ENCODE results near the gene SPINK4.

The SPINK4 gene

GRCh38 chr9:33264473-33265177 lies 24.7 kb downstream of the SPINK4 start, which contains the start of the genes BAG1 and CHMP5:
Gene BAG1, minus strand, starts transcription at chr9:33264708.
Gene CHMP5, plus strand, starts transcription at chr9:33265049. Its CDS starts 30 bp downstream, at chr9:33265079.
- ATAC-seq (peak; percentile 89), DNase-seq (peak; percentile 99)
- Mint-ChIP-seq H3K27me3 (no peaks in the 10 kb centered on the region), H3K9me3 (no peaks in the 10 kb centered on the region), H3K27ac (peak within 1 kb of the TSS; percentile 98 to 99), H3K4me1 (peaks cover 59% of the 10 kb centered on the region), H3K4me3 (peak within 1 kb of the TSS; percentile 87 to 95)

- Mint-ChIP-seq H3K4me1 (peaks cover 52% of the 10 kb centered on the region), H3K27ac (peak overlapping the region; percentile 98 to 99), H3K27me3 (no peaks in the 10 kb centered on the region), H3K9me3 (no peaks in the 10 kb centered on the region), H3K4me3 (peak overlapping the region; percentile 87 to 95)
- ATAC-seq (no peak), DNase-seq (no peak)
Measured at GRCh38 chr9:33265211-33265865, 25.4 kb downstream of the SPINK4 start.

- ATAC-seq (no peak), DNase-seq (no peak)
- no peaks in the 10 kb centered on the region for H3K9me3 Mint-ChIP-seq
- H3K4me3 Mint-ChIP-seq: peak overlapping the region in 1 of 2 donors; percentile 95
- no peaks in the 10 kb centered on the region for H3K27me3 Mint-ChIP-seq
- peaks cover 44% of the 10 kb centered on the region for H3K4me1 Mint-ChIP-seq
- peak overlapping the region in 1 of 2 donors; percentile 2 for H3K27ac Mint-ChIP-seq
Measured at GRCh38 chr9:33267151-33267767, 27.3 kb downstream of the SPINK4 start.

GRCh38 chr9:33270146-33270545 lies 30.2 kb downstream of the SPINK4 start:
- DNase-seq: no peak
- Mint-ChIP-seq H3K27me3 (no peaks in the 10 kb centered on the region), H3K9me3 (no peaks in the 10 kb centered on the region), H3K4me3 (no peak overlapping the region), H3K4me1 (peaks cover 44% of the 10 kb centered on the region), H3K27ac (no peak overlapping the region)
- ATAC-seq: no peak

- peak overlapping the region in 1 of 2 donors; percentile 67 for H3K27ac Mint-ChIP-seq
- no peak overlapping the region for H3K4me3 Mint-ChIP-seq
- DNase-seq: no peak
- H3K4me1 Mint-ChIP-seq: peaks cover 27% of the 10 kb centered on the region
- ATAC-seq: no peak
- no peaks in the 10 kb centered on the region for H3K27me3 Mint-ChIP-seq
- H3K9me3 Mint-ChIP-seq: no peaks in the 10 kb centered on the region
Measured at GRCh38 chr9:33272061-33272460, 32.1 kb downstream of the SPINK4 start.

- H3K4me3 Mint-ChIP-seq: no peak overlapping the region
- no peaks in the 10 kb centered on the region for H3K9me3 Mint-ChIP-seq
- DNase-seq (no peak), ATAC-seq (no peak)
- H3K27ac Mint-ChIP-seq: no peak overlapping the region
- H3K27me3 Mint-ChIP-seq: no peaks in the 10 kb centered on the region
- H3K4me1 Mint-ChIP-seq: peaks cover 26% of the 10 kb centered on the region
Measured at GRCh38 chr9:33273266-33273971, 33.5 kb downstream of the SPINK4 start.

GRCh38 chr9:33273972-33274328 lies 34.0 kb downstream of the SPINK4 start:
- Mint-ChIP-seq H3K4me3 (no peak overlapping the region), H3K9me3 (no peaks in the 10 kb centered on the region), H3K27me3 (no peaks in the 10 kb centered on the region), H3K27ac (no peak overlapping the region), H3K4me1 (peaks cover 26% of the 10 kb centered on the region)
- no peak for DNase-seq
- no peak for ATAC-seq

- Mint-ChIP-seq H3K4me1 (peaks cover 23% of the 10 kb centered on the region), H3K27ac (no peak overlapping the region), H3K9me3 (no peaks in the 10 kb centered on the region), H3K27me3 (no peaks in the 10 kb centered on the region), H3K4me3 (no peak overlapping the region)
- no peak for ATAC-seq
- DNase-seq: no peak
Measured at GRCh38 chr9:33277484-33277883, 37.5 kb downstream of the SPINK4 start.

- H3K27me3 Mint-ChIP-seq: no peaks in the 10 kb centered on the region
- DNase-seq (no peak), ATAC-seq (no peak)
- no peaks in the 10 kb centered on the region for H3K9me3 Mint-ChIP-seq
- no peak overlapping the region for H3K4me3 Mint-ChIP-seq
- peaks cover 25% of the 10 kb centered on the region for H3K4me1 Mint-ChIP-seq
- no peak overlapping the region for H3K27ac Mint-ChIP-seq
Measured at GRCh38 chr9:33285502-33285901, 45.5 kb downstream of the SPINK4 start.

GRCh38 chr9:33287087-33287490 lies 47.1 kb downstream of the SPINK4 start:
- Mint-ChIP-seq H3K4me1 (peaks cover 34% of the 10 kb centered on the region), H3K4me3 (no peak overlapping the region), H3K9me3 (peaks cover 0 to under 1% of the 10 kb centered on the region in 2 donors), H3K27me3 (no peaks in the 10 kb centered on the region), H3K27ac (no peak overlapping the region)
- DNase-seq (peak; percentile 51 to 58), ATAC-seq (no peak)

GRCh38 chr9:33288235-33288634 lies 48.3 kb downstream of the SPINK4 start:
- Mint-ChIP-seq H3K4me3 (peak overlapping the region in 1 of 2 donors; percentile 88), H3K27ac (peak overlapping the region in 1 of 2 donors; percentile 92), H3K9me3 (peaks cover 0 to 9% of the 10 kb centered on the region in 2 donors), H3K4me1 (peaks cover 45% of the 10 kb centered on the region), H3K27me3 (no peaks in the 10 kb centered on the region)
- no peak for ATAC-seq
- no peak for DNase-seq

GRCh38 chr9:33288828-33289483 lies 49.0 kb downstream of the SPINK4 start:
- DNase-seq (peak in 1 of 2 donors; percentile 26), ATAC-seq (no peak)
- peak overlapping the region; percentile 88 to 90 for H3K4me3 Mint-ChIP-seq
- peaks cover 0 to 9% of the 10 kb centered on the region in 2 donors for H3K9me3 Mint-ChIP-seq
- H3K27me3 Mint-ChIP-seq: no peaks in the 10 kb centered on the region
- peaks cover 50% of the 10 kb centered on the region for H3K4me1 Mint-ChIP-seq
- H3K27ac Mint-ChIP-seq: peak overlapping the region; percentile 100

GRCh38 chr9:33289496-33289895 lies 49.5 kb downstream of the SPINK4 start:
- ATAC-seq (no peak), DNase-seq (peak; percentile 34 to 52)
- Mint-ChIP-seq H3K4me3 (peak overlapping the region; percentile 88 to 90), H3K27me3 (no peaks in the 10 kb centered on the region), H3K9me3 (peaks cover 0 to 9% of the 10 kb centered on the region in 2 donors), H3K27ac (peak overlapping the region; percentile 100), H3K4me1 (peaks cover 53% of the 10 kb centered on the region)

GRCh38 chr9:33289936-33290246 lies 49.9 kb downstream of the SPINK4 start:
- Mint-ChIP-seq H3K27me3 (no peaks in the 10 kb centered on the region), H3K9me3 (peaks cover 0 to 9% of the 10 kb centered on the region in 2 donors), H3K4me3 (peak overlapping the region; percentile 88 to 90), H3K4me1 (peaks cover 57% of the 10 kb centered on the region), H3K27ac (peak overlapping the region; percentile 100)
- DNase-seq (no peak), ATAC-seq (no peak)
